GM12865 (cell line): ENCODE measurements around the gene ECE2.
"Not testable (repeated sequence)": the region's sequence is repeated elsewhere in the genome, so short reads cannot be mapped to it uniquely, and the experiment has no call there.

Experiments
- DNase-seq: peaks from one replicate; pipeline ENCODE4 v3.0.0; 2010; ENCODE audit warnings: low read depth
- H3K4me3 ChIP-seq: 2 replicates; pipeline ENCODE4 v1.5.1; 2011; ENCODE audit warnings: mild to moderate bottlenecking, low read depth, low read length, control low read depth
- TF ChIP-seq, protein P1 (sequence below): IDR thresholded peaks from 2 replicates; pipeline ENCODE4 v1.5.1; 2011; ENCODE audit warnings: low read length, control low read depth, low read depth, inconsistent platforms; ENCODE audit not compliant: insufficient read depth; ENCODE audit errors: missing control alignments

The ECE2 gene

DNA sequence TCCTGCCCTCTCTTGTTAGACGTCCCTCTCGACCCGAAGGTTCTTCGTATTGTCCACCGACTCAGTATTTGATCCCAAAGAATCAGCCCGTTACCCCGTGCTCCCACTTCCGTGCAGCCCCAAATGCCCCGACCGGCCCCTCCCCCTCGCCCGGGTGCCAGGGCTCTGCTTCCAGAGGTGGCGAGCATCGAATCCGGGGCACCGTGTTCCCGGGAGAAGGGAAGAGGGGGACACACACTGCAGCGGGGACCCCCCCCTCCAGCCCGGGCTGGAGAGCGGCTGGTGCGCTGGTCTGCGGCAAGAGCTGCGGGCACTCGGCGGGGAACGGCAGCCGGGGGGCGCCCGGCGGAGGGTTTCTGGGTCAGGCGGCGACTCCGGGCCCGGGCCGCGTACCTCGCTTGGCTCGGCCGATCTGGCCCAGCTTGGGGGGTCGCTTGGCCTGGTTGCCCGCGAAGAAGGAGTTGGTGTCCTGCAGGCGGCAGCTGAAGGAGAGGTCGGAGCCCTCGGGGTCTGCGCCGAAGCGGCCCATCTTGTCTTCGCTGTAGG lies 15.0 kb upstream of the ECE2 start:
- no peak for DNase-seq
- peak overlapping the region; percentile 50 for H3K4me3 ChIP-seq
- TF ChIP-seq, protein P1, sequence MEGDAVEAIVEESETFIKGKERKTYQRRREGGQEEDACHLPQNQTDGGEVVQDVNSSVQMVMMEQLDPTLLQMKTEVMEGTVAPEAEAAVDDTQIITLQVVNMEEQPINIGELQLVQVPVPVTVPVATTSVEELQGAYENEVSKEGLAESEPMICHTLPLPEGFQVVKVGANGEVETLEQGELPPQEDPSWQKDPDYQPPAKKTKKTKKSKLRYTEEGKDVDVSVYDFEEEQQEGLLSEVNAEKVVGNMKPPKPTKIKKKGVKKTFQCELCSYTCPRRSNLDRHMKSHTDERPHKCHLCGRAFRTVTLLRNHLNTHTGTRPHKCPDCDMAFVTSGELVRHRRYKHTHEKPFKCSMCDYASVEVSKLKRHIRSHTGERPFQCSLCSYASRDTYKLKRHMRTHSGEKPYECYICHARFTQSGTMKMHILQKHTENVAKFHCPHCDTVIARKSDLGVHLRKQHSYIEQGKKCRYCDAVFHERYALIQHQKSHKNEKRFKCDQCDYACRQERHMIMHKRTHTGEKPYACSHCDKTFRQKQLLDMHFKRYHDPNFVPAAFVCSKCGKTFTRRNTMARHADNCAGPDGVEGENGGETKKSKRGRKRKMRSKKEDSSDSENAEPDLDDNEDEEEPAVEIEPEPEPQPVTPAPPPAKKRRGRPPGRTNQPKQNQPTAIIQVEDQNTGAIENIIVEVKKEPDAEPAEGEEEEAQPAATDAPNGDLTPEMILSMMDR, result no peak

GRCh38 chr3:184261270-184261853 lies 14.5 kb upstream of the ECE2 start, which contains the start of gene CAMK2N2:
CAMK2N2 (minus strand) TSS chr3:184261553; CDS start chr3:184261285, 268 bp downstream.
- TF ChIP-seq, protein P1, result no peak
- DNase-seq, result peak; percentile 46
- H3K4me3 ChIP-seq, result peak within 1 kb of the TSS; percentile 54

DNA sequence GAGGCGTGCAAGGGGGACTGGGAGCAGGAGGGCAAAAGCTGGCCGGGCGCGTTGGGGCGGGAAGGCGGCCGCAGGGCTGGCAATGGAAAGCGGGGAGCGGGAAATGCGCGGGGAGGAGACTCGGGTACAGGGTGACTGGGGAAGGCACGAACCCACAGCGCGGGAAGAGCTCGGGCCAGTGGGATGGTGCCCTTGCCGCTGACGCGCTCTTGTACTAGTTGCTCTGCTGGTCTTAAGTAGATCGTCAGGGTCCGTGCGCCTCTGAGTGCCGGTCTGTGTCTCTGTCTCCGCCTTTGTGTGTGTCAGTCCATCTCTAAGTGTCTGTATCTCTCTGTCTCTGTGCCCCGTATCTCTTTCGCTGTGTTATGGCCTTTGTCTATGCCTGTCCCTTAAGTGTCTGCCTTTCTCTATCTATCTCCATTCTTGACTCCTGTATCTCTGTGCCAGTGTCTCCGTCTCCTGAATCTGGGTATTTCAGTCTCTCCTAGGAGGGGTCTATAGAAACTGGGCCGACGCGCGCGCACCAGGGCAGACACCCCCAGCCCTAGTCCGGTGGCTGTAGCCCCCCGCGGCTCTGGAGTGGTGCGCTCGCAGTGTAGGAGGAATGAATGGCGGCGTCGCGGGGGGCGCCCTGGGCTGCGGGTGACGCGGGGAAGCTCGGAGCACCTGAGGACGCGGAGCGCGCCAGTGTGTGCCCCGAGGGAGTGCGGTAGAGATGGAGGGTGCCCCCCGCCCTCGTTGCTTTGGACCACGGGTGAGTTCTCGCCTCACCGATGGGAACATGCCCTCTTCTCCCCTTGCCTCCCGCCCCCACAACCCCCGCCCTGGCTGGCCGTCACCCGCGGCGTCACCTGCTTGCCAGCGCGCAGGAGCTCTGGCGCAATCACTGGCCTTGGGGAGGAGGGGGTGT lies 13.7 kb upstream of the ECE2 start:
- peak; percentile 28 for DNase-seq
- TF ChIP-seq, protein P1, result no peak
- H3K4me3 ChIP-seq, result peak overlapping the region; percentile 54

- H3K4me3 ChIP-seq, result no peak overlapping the region
- TF ChIP-seq, protein P1, result no peak
- no peak for DNase-seq
Observed at GRCh38 chr3:184262764-184263179, 13.1 kb upstream of the ECE2 start.

- not testable (repeated sequence) for H3K4me3 ChIP-seq, DNase-seq
Observed at GRCh38 chr3:184267249-184267648, 8.6 kb upstream of the ECE2 start.

- TF ChIP-seq, protein P1, result no peak
- no peak overlapping the region for H3K4me3 ChIP-seq
- no peak for DNase-seq
Observed at GRCh38 chr3:184272269-184272668, 3.6 kb upstream of the ECE2 start.

DNA sequence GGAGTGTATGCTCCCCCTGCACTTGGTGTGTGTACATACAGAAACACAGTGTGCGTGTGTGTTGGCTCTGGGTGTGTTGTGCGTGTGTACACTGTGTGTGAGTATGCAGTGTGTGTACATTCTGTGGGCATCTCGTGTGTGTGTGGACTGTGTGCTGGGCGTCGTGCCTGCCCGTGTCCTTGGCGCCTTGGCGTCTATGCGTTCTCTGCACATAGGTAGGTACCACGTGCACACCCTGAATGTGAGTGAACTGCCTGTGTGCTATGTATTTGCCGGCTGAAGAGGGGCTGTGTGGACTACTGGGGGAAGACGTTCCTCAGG lies 481 bp upstream of the ECE2 start:
- TF ChIP-seq, protein P1, result no peak
- no peak for DNase-seq
- no peak overlapping the region for H3K4me3 ChIP-seq
